ENCODE measurements around the gene TNFAIP8L3.

DNA sequence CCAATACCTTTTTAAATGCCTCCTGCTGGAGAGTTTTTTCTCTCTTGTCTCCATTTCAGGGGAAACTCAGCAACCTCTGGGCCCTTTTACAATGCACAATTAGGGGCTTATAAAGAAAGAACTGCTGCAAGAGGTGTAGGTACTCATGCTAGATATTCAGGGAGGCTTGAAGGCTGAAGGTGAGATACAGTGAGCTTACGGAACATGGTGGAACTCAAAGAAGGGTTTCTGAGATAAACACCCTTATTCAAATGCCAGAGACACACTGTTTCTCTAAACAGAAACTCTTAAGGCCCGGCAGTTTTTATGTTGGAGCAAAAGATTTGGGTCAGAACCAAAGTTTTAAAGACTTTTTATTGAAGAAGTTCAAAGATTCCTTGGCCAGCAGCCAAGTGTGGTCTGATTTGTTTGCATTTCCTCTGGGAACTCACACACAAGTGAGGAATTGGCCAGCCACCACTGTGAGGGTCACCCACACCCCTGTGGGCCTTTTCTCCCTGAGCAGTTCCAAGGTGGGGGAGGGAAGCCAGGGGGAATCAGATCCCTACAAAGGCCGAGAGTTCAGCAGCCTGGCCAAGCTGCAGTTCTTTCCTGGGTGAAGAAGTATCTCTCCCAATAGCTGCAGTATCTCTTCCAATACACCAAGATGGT lies 47.8 kb downstream of the TNFAIP8L3 start:
- TF ChIP-seq, protein P1, sequence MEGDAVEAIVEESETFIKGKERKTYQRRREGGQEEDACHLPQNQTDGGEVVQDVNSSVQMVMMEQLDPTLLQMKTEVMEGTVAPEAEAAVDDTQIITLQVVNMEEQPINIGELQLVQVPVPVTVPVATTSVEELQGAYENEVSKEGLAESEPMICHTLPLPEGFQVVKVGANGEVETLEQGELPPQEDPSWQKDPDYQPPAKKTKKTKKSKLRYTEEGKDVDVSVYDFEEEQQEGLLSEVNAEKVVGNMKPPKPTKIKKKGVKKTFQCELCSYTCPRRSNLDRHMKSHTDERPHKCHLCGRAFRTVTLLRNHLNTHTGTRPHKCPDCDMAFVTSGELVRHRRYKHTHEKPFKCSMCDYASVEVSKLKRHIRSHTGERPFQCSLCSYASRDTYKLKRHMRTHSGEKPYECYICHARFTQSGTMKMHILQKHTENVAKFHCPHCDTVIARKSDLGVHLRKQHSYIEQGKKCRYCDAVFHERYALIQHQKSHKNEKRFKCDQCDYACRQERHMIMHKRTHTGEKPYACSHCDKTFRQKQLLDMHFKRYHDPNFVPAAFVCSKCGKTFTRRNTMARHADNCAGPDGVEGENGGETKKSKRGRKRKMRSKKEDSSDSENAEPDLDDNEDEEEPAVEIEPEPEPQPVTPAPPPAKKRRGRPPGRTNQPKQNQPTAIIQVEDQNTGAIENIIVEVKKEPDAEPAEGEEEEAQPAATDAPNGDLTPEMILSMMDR (IDR thresholded peaks at IDR 0.05) = no peak
- no peak for TF ChIP-seq ZFX (IDR thresholded peaks at IDR 0.05; ENCODE audit: borderline replicate concordance)
